HCT116 (cell line): ENCODE data around the gene BRD4. TPM values are rescaled to one million over a fixed set of nuclear protein-coding genes. Genes with fewer than 3 reads are reported as not detected.

Experiments
- ATAC-seq: fragments of 200-7000 bp; cut with Tn5 transposase; 2 replicates; pipeline ENCODE4 v1.9.1; 2020; ENCODE audit warnings: mild to moderate bottlenecking, moderate library complexity
- BruUV-seq: library from RNA; stranded (reverse); fragments of 400-500 nt; replicated peaks from 2 replicates; lab custom pipeline; 2021; lab: Mats Ljungman, UMichigan
- CTCF ChIA-PET: fragments of 300-600 bp; sonication (Branson Sonifier 250); formaldehyde crosslinking; loops from one replicate; lab custom pipeline; 2021; ENCODE audit warnings: antibody characterized with exemption; lab: Charles Lee
- POLR2A ChIA-PET: fragments of 300-600, 350-600 bp; sonication (Branson Sonifier 250); formaldehyde crosslinking; loops from one replicate; lab custom pipeline; 2021; ENCODE audit warnings: antibody characterized with exemption; lab: Charles Lee
- RAD21 ChIA-PET, 2 experiments: fragments of 300-600 bp; sonication (Branson Sonifier 250); formaldehyde crosslinking; loops; one replicate each; lab custom pipeline; 2023; ENCODE audit warnings: low total read pairs in 2 of 2; ENCODE audit not compliant: uncharacterized antibody in 2 of 2, unreplicated experiment in 2 of 2, low non-redundant PET in 1 of 2; lab: Charles Lee
- DNase-seq: peaks from one replicate; pipeline ENCODE4 v3.0.0-alpha.2; 2010; ENCODE audit warnings: low read depth, low spot score
- H2AFZ ChIP-seq: fragments of 200-600 bp; shearing (Covaris generic), sonication (generic); 2 replicates; pipeline ENCODE4 v1.6.1; 2017; ENCODE audit warnings: low read depth, mixed run types, mixed read lengths, antibody characterized with exemption, low read length; ENCODE audit not compliant: poor library complexity, severe bottlenecking
- H3K27ac ChIP-seq: 2 replicates; pipeline ENCODE4 v1.5.1; 2012; ENCODE audit warnings: low read depth, low read length
- H3K27me3 ChIP-seq: fragments of 200-600 bp; sonication (generic); 2 replicates; pipeline ENCODE4 v1.6.1; 2016; ENCODE audit warnings: mixed run types, low read length, mixed read lengths; ENCODE audit not compliant: insufficient read depth
- H3K36me3 ChIP-seq, 2 experiments: fragments of 200-500 bp in 1 of 2; fragments of 200-600 bp in 1 of 2; sonication (Bioruptor generic) in 1 of 2; sonication (generic) in 1 of 2; 2 replicates each; pipeline versions ENCODE4 v1.5.1 to v1.6.1; 2014 to 2016; ENCODE audit warnings: low read length in 2 of 2, inconsistent platforms in 1 of 2, mixed read lengths in 1 of 2, mixed run types in 1 of 2; ENCODE audit not compliant: insufficient read depth in 2 of 2, control insufficient read depth in 1 of 2
- H3K4me1 ChIP-seq, 2 experiments: fragments of 200-600 bp in 1 of 2; sonication (generic) in 1 of 2; 2 replicates each; pipeline versions ENCODE4 v1.5.1 to v1.6.1; 2012 to 2017; ENCODE audit warnings: low read length in 2 of 2, inconsistent platforms in 1 of 2, mild to moderate bottlenecking in 1 of 2, mixed read lengths in 1 of 2, mixed run types in 1 of 2, moderate library complexity in 1 of 2; ENCODE audit not compliant: insufficient read depth in 2 of 2, control insufficient read depth in 1 of 2
- H3K4me2 ChIP-seq: fragments of 200-600 bp; sonication (generic); 2 replicates; pipeline ENCODE4 v1.6.1; 2017; ENCODE audit warnings: mixed run types, low read length, mixed read lengths
- H3K4me3 ChIP-seq, 2 experiments: fragments of 200-600 bp in 1 of 2; sonication (generic) in 1 of 2; replicated peaks in 1 of 2; 2 replicates each; pipeline ENCODE4 v1.5.1; 2011 to 2016; ENCODE audit warnings: low read length in 2 of 2, control low read depth in 1 of 2, low read depth in 1 of 2, mild to moderate bottlenecking in 1 of 2, mixed read lengths in 1 of 2, mixed run types in 1 of 2
- H3K79me2 ChIP-seq: fragments of 200-600 bp; sonication (generic); 2 replicates; pipeline ENCODE4 v1.6.1; 2017; ENCODE audit warnings: mild to moderate bottlenecking, mixed run types, low read length, moderate library complexity, mixed read lengths; ENCODE audit not compliant: insufficient read depth
- H3K9ac ChIP-seq: fragments of 200-600 bp; sonication (generic); 2 replicates; pipeline ENCODE4 v1.6.1; 2016; ENCODE audit warnings: low read length, mixed read lengths
- H3K9me2 ChIP-seq: fragments of 200-600 bp; sonication (generic), shearing (Covaris generic); 2 replicates; pipeline ENCODE4 v1.6.1; 2017; ENCODE audit warnings: mixed run types, mild to moderate bottlenecking, moderate library complexity; ENCODE audit not compliant: insufficient read depth
- H3K9me3 ChIP-seq, 2 experiments: fragments of 200-500 bp in 1 of 2; fragments of 200-600 bp in 1 of 2; sonication (Bioruptor generic) in 1 of 2; sonication (generic) in 1 of 2; 2 replicates each; pipeline ENCODE4 v1.6.1; 2014 to 2017; ENCODE audit warnings: low read length in 2 of 2, mixed read lengths in 2 of 2, inconsistent platforms in 1 of 2, low read depth in 1 of 2, mild to moderate bottlenecking in 1 of 2, mixed run types in 1 of 2, moderate library complexity in 1 of 2; ENCODE audit not compliant: control insufficient read depth in 1 of 2, insufficient read depth in 1 of 2
- H4K20me1 ChIP-seq: fragments of 200-600 bp; sonication (generic), shearing (Covaris generic); 2 replicates; pipeline ENCODE4 v1.6.1; 2017; ENCODE audit warnings: mixed run types, mild to moderate bottlenecking, moderate library complexity; ENCODE audit not compliant: insufficient read depth
- ATF3 ChIP-seq: IDR thresholded peaks from 2 replicates; pipeline ENCODE4 v1.6.1; 2012
- EGR1 ChIP-seq: IDR thresholded peaks from 2 replicates; pipeline ENCODE4 v1.6.1; 2012; ENCODE audit warnings: low read depth
- ELF1 ChIP-seq: IDR thresholded peaks from 2 replicates; pipeline ENCODE4 v1.6.1; 2012; ENCODE audit warnings: low read depth, borderline replicate concordance
- FOSL1 ChIP-seq: IDR thresholded peaks from 2 replicates; pipeline ENCODE4 v1.6.1; 2012; ENCODE audit warnings: low read depth
- JUND ChIP-seq: IDR thresholded peaks from 2 replicates; pipeline ENCODE4 v1.6.1; 2012
- MAX ChIP-seq: IDR thresholded peaks from 2 replicates; pipeline ENCODE4 v1.6.1; 2012
- POLR2AphosphoS5 ChIP-seq: IDR thresholded peaks from 2 replicates; pipeline ENCODE4 v1.6.1; 2011; ENCODE audit warnings: mild to moderate bottlenecking, low read depth, low read length, moderate library complexity
- SIN3A ChIP-seq: IDR thresholded peaks from 2 replicates; pipeline ENCODE4 v1.6.1; 2012; ENCODE audit warnings: low read depth
- SP1 ChIP-seq: IDR thresholded peaks from 2 replicates; pipeline ENCODE4 v1.6.1; 2012; ENCODE audit warnings: low read depth
- YY1 ChIP-seq: IDR thresholded peaks from 2 replicates; pipeline ENCODE4 v1.6.1; 2011; ENCODE audit warnings: low read length, low read depth, moderate library complexity, mild to moderate bottlenecking; ENCODE audit not compliant: insufficient replicate concordance; ENCODE audit errors: extremely low read depth
- intact Hi-C: fragments of 100-400 bp; cut with micrococcal nuclease; formaldehyde crosslinking; loops from 2 replicates; pipeline ENCODE4 v1.10.0; 2022
- total RNA-seq: library from RNA; stranded (reverse); gene quantifications from one replicate; pipeline ENCODE4 v1.2.1, GENCODE V29; 2021; ENCODE audit not compliant: unreplicated experiment

The BRD4 gene
- total RNA-seq, 1 experiment from 2014 or later = 52.9 TPM

GRCh38 chr19:15196360-15197005 is 135.9 kb downstream of the BRD4 start:
- peaks cover 0 to 6% of the 10 kb centered on the region in 2 experiments; a peak in 2 of 4 replicates for H3K36me3 ChIP-seq
- TF ChIP-seq YY1 (no peak), MAX (0 out of 2 replicates have a peak, but pooled peaks have one; percentile 7)
- no peaks in the 10 kb centered on the region for H4K20me1 ChIP-seq
- peak overlapping the region; percentile 87 for H3K4me2 ChIP-seq
- peak overlapping the region in 1 of 2 experiments; percentile 59; a peak in 2 of 4 replicates for H3K4me3 ChIP-seq
- H3K9me3 ChIP-seq = no peaks in the 10 kb centered on the region
- no peaks in the 10 kb centered on the region for H3K9me2 ChIP-seq
- DNase-seq = no peak
- no peak for ATAC-seq
- POLR2A ChIA-PET = no interaction called here
- no TSS peak for BruUV-seq
- no peaks in the 10 kb centered on the region for H3K79me2 ChIP-seq
- H3K4me1 ChIP-seq = peaks cover 24 to 45% of the 10 kb centered on the region in 2 experiments
- no peak overlapping the region for H3K27ac ChIP-seq
- H3K9ac ChIP-seq = no peak overlapping the region
- intact Hi-C loops = no loop called here
- H3K27me3 ChIP-seq = no peaks in the 10 kb centered on the region
- H2AFZ ChIP-seq = no peak overlapping the region
- RAD21 ChIA-PET = no interaction called here
- CTCF ChIA-PET = interaction anchor here (0.5 to 1.0 kb wide), 3 partner anchors 35 to 104 kb away, joined by 3 to 5 read pairs (median 5); no protein-coding TSS in a partner anchor

- Histone ChIP-seq H4K20me1 (no peaks in the 10 kb centered on the region), H3K27ac (peak overlapping the region; percentile 36; the same call in 1 of the 2 replicates), H3K4me2 (peak overlapping the region; percentile 87), H3K27me3 (no peaks in the 10 kb centered on the region), H2AFZ (no peak overlapping the region), H3K4me1 (peaks cover 20 to 40% of the 10 kb centered on the region in 2 experiments), H3K79me2 (no peaks in the 10 kb centered on the region), H3K9ac (peak overlapping the region; percentile 56), H3K9me3 (no peaks in the 10 kb centered on the region), H3K4me3 (peak overlapping the region; percentile 39 to 59), H3K9me2 (no peaks in the 10 kb centered on the region), H3K36me3 (peaks cover 0 to 10% of the 10 kb centered on the region in 2 experiments; a peak in 2 of 4 replicates)
- CTCF ChIA-PET = interaction anchor here (0.5 to 1.3 kb wide), 7 partner anchors 34 to 360 kb away, joined by 3 to 5 read pairs (median 4); no protein-coding TSS in a partner anchor
- intact Hi-C loops = no loop called here
- peak; percentile 78 for ATAC-seq
- POLR2A ChIA-PET = no interaction called here
- no peak for TF ChIP-seq SIN3A
- peak; percentile 81 for TF ChIP-seq JUND
- no peak for TF ChIP-seq ELF1
- no peak for TF ChIP-seq ATF3
- peak; percentile 86 for TF ChIP-seq SP1
- TF ChIP-seq MAX = no peak; the same call in 1 of the 2 replicates
- TF ChIP-seq YY1 = peak; percentile 71
- no peak for TF ChIP-seq EGR1
- TF ChIP-seq POLR2AphosphoS5 = peak; percentile 25; the same call in 1 of the 2 replicates
- no peak; the same call in 1 of the 2 replicates for TF ChIP-seq FOSL1
- BruUV-seq = no TSS peak
- RAD21 ChIA-PET = interaction anchor here in 1 of 2 experiments (0.6 kb wide), 1 partner anchor 55 kb away, joined by 3 read pairs; no protein-coding TSS in a partner anchor
- DNase-seq = peak; percentile 73
These were observed 136.7 kb downstream of the BRD4 start for GRCh38 chr19:15195371-15196334.
